Measurements from ENCODE around the gene EHD3.

- TF ChIP-seq CTCF (IDR thresholded peaks at IDR 0.05), result no peak
- no peak for TF ChIP-seq POLR2A (IDR thresholded peaks at IDR 0.05)
Measured at GRCh38 chr2:31208240-31208639, 25.7 kb upstream of the EHD3 start.
